ENCODE data around the gene MATCAP1. TPM values are rescaled to one million over a fixed set of nuclear protein-coding genes. Genes with fewer than 3 reads are reported as not detected.

MATCAP1 gene
- total RNA-seq, 1 experiment from 2014 or later: 22.2 TPM

DNA sequence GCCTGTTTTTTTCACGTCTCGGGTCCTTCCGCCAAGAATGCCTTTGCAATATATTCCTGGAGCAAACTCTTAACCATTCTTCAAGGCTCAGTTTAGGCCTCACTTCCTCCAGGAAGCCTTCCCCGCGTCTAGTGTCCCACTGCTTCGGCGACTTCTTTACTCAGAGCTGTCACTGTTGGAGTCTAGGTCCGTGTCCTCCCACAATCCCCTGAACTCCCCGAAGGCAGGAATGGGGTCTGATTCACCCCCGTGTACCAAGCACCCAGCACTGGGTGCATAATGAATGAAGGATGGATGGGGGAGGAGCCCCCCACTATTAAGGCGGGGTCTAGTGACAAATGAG, 508 bp downstream of the MATCAP1 start:
- no peaks in the 10 kb centered on the region for H3K27me3 ChIP-seq (replicated peaks; ENCODE audit: control insufficient read depth, insufficient read depth, low read length)
- H3K4me1 ChIP-seq: peaks cover 40% of the 10 kb centered on the region
- intact Hi-C loops (cut with micrococcal nuclease; ENCODE audit: unreplicated experiment): loop anchor here (1.0 kb wide), 3 partner anchors 13 to 168 kb away; partner anchors contain the start of gene NOL3
- peak overlapping the region; percentile 90 for H3K4me3 ChIP-seq (ENCODE audit: low read depth, low read length)
- H3K9me3 Mint-ChIP-seq (ENCODE audit: unreplicated experiment): no peaks in the 10 kb centered on the region
- peaks cover 9% of the 10 kb centered on the region for H3K36me3 Mint-ChIP-seq (ENCODE audit: insufficient read depth, unreplicated experiment)
- POLR2A ChIA-PET: interaction anchor here (3.1 kb wide), 1 partner anchor 13 kb away, joined by 10 read pairs; the partner anchor contains the start of gene NOL3
- no peaks in the 10 kb centered on the region for H3K9me3 ChIP-seq
- DNase-seq: no peak
- no peak overlapping the region for H3K4me3 Mint-ChIP-seq (ENCODE audit: unreplicated experiment)
- CTCF ChIA-PET: interaction anchor here (0.9 to 3.2 kb wide), 3 partner anchors 13 to 165 kb away, joined by 3 to 39 read pairs (median 3); partner anchors contain the start of gene NOL3
- H3K4me1 Mint-ChIP-seq (ENCODE audit: low read depth, unreplicated experiment): peaks cover 13% of the 10 kb centered on the region
- no peak overlapping the region for H3K27ac Mint-ChIP-seq (ENCODE audit: unreplicated experiment)
- H3K36me3 ChIP-seq (ENCODE audit: control insufficient read depth, insufficient read depth, low read length): no peaks in the 10 kb centered on the region
- no TSS peak for BruUV-seq (replicated peaks)
- TF ChIP-seq, protein P1, sequence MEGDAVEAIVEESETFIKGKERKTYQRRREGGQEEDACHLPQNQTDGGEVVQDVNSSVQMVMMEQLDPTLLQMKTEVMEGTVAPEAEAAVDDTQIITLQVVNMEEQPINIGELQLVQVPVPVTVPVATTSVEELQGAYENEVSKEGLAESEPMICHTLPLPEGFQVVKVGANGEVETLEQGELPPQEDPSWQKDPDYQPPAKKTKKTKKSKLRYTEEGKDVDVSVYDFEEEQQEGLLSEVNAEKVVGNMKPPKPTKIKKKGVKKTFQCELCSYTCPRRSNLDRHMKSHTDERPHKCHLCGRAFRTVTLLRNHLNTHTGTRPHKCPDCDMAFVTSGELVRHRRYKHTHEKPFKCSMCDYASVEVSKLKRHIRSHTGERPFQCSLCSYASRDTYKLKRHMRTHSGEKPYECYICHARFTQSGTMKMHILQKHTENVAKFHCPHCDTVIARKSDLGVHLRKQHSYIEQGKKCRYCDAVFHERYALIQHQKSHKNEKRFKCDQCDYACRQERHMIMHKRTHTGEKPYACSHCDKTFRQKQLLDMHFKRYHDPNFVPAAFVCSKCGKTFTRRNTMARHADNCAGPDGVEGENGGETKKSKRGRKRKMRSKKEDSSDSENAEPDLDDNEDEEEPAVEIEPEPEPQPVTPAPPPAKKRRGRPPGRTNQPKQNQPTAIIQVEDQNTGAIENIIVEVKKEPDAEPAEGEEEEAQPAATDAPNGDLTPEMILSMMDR (IDR thresholded peaks at IDR 0.05; ENCODE audit: insufficient read depth in 1 of 2, low read depth in 1 of 2, low read length in 1 of 2, severe bottlenecking in 1 of 2, unreplicated experiment in 1 of 2): no peak
- H3K27me3 Mint-ChIP-seq (ENCODE audit: insufficient read depth, unreplicated experiment): peaks cover 3% of the 10 kb centered on the region

DNA sequence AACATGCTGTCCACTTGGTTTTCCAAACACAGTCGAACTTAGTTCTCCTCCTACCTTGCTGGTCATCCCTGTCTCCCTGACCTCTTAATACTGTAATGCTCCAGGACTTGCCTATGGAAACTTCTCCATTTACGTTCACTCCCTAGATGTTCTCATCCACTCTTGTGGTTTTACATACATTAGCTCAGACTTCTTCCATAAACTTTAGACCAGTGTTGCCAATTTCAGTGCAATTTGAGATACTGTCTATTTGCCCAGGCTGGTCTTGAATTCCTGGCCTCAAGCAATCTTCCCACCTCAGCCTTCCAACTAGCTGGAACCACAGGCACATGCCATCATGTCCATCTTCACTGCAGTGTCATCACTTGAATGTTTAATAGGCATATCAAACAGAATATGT, 1.5 kb downstream of the MATCAP1 start:
- H3K9me3 Mint-ChIP-seq (ENCODE audit: unreplicated experiment): no peaks in the 10 kb centered on the region
- CTCF ChIA-PET: no interaction called here
- no peaks in the 10 kb centered on the region for H3K36me3 ChIP-seq (ENCODE audit: control insufficient read depth, insufficient read depth, low read length)
- H3K4me3 ChIP-seq (ENCODE audit: low read depth, low read length): no peak overlapping the region
- no peaks in the 10 kb centered on the region for H3K9me3 ChIP-seq
- H3K36me3 Mint-ChIP-seq (ENCODE audit: insufficient read depth, unreplicated experiment): peaks cover 19% of the 10 kb centered on the region
- no peak overlapping the region for H3K27ac Mint-ChIP-seq (ENCODE audit: unreplicated experiment)
- no peak for DNase-seq
- no TSS peak for BruUV-seq (replicated peaks)
- H3K4me1 Mint-ChIP-seq (ENCODE audit: low read depth, unreplicated experiment): peaks cover 20% of the 10 kb centered on the region
- TF ChIP-seq, protein P1 (IDR thresholded peaks at IDR 0.05; ENCODE audit: insufficient read depth in 1 of 2, low read depth in 1 of 2, low read length in 1 of 2, severe bottlenecking in 1 of 2, unreplicated experiment in 1 of 2): no peak
- no peaks in the 10 kb centered on the region for H3K27me3 ChIP-seq (replicated peaks; ENCODE audit: control insufficient read depth, insufficient read depth, low read length)
- intact Hi-C loops (cut with micrococcal nuclease; ENCODE audit: unreplicated experiment): no loop called here
- H3K27me3 Mint-ChIP-seq (ENCODE audit: insufficient read depth, unreplicated experiment): peaks cover 3% of the 10 kb centered on the region
- H3K4me3 Mint-ChIP-seq (ENCODE audit: unreplicated experiment): no peak overlapping the region
- H3K4me1 ChIP-seq: peaks cover 42% of the 10 kb centered on the region
- POLR2A ChIA-PET: no interaction called here

DNA sequence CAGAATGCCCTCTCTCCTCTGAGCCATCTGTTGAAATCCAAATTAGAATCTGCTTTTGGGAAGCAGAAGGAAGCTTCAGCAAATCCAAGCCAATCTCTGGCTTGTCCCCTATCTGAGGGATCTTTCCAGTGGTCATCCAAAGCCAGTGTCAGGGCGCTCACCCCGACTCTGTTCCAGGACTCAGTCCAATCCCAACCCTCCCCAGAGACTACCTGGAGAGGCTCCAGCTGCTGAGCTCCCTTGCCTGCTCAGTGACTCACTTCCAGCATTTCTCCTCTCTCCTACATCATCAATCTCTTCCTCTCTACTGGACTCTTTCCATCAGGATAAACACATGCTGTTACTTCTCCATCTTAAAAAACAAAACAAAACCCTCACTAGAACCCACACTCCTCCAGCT, 2.4 kb downstream of the MATCAP1 start:
- TF ChIP-seq, protein P1 (IDR thresholded peaks at IDR 0.05; ENCODE audit: insufficient read depth in 1 of 2, low read depth in 1 of 2, low read length in 1 of 2, severe bottlenecking in 1 of 2, unreplicated experiment in 1 of 2): no peak

More for the DNA sequence above, 2.4 kb downstream of the MATCAP1 start:
- H3K36me3 ChIP-seq (ENCODE audit: control insufficient read depth, insufficient read depth, low read length): no peaks in the 10 kb centered on the region
- ChIA-PET POLR2A (no interaction called here), CTCF (no interaction called here)
- Mint-ChIP-seq H3K36me3 (ENCODE audit: insufficient read depth, unreplicated experiment) (peaks cover 22% of the 10 kb centered on the region), H3K4me1 (ENCODE audit: low read depth, unreplicated experiment) (peaks cover 26% of the 10 kb centered on the region), H3K9me3 (ENCODE audit: unreplicated experiment) (no peaks in the 10 kb centered on the region), H3K27ac (ENCODE audit: unreplicated experiment) (no peak overlapping the region), H3K4me3 (ENCODE audit: unreplicated experiment) (no peak overlapping the region), H3K27me3 (ENCODE audit: insufficient read depth, unreplicated experiment) (peaks cover 3% of the 10 kb centered on the region)
- no peaks in the 10 kb centered on the region for H3K27me3 ChIP-seq (replicated peaks; ENCODE audit: control insufficient read depth, insufficient read depth, low read length)
- BruUV-seq (replicated peaks): no TSS peak
- H3K4me1 ChIP-seq: peaks cover 32% of the 10 kb centered on the region
- H3K9me3 ChIP-seq: no peaks in the 10 kb centered on the region
- no peak overlapping the region for H3K4me3 ChIP-seq (ENCODE audit: low read depth, low read length)
- DNase-seq: no peak
- intact Hi-C loops (cut with micrococcal nuclease; ENCODE audit: unreplicated experiment): no loop called here

Data from Caco-2 (cell line).